Activated CD4-positive, alpha-beta T cell treated with anti-CD3 and anti-CD28 coated beads, Interleukin-2, amount 50 U/mL, for 4 hours (primary cell): Measurements from ENCODE around the gene DNAJC6.
"Not testable (repeated sequence)": the region's sequence is repeated elsewhere in the genome, so short reads cannot be mapped to it uniquely, and the experiment has no call there.

Experiments
- DNase-seq, 2 experiments: peaks; one replicate each; pipeline ENCODE4 v3.0.0-alpha.2; 2020

DNAJC6 gene

DNA sequence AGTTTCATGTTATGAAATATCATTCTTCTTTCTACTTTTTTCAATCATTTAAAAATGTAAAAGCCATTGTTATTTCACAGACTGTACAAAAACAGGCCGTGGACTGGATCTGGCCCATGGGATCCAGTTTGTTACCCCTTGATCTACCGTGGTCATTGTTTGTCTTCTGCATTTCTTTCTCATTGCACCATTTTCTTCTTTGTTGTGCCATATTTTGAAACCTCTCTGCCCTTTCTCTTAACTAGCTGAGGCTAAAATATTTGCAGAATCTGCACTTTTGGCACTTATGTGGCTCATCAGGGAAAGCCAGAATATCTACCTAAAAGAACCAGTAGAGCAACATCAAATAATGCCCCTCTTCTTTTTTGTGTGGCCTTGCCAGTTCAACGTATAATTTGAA, 50.5 kb downstream of the DNAJC6 start:
- no peak for DNase-seq

DNA sequence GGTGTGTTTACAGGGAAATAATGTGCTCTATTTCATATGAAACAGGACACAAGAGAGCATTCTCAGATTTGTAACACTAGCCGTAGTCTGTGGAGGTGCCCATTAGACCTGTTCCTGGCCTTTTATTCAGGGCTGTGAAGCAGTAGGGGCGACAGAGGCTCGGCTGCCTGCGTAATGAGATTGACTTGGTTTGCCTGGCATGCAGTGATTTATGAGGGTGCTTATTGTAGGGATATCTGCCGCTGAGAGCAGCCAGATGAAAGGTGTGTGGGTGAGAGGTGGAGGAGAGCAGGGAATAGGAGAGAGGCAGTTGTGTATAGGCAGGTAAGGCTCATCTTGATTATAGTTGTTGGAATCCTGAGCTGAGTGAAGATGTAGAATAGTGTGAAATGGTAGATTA, 51.3 kb downstream of the DNAJC6 start:
- DNase-seq: no peak

DNA sequence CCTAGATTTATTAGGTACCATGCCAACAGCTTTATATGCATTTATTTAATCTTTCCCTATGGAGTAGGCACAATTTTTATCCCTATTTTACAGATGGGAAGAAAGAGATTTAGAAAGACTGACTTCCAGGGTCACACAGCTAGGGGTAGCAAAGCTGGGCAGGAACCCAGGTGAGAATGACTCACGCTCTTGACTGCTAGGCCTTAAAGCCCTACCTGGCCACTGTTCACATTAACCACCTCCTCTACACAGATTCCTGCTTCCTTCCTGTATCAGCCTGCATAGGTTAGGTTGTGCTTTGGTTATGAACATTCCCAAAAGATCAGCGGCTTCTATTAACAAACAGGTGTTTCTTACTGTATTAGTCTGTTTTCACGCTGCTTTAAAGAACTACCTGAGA, 53.2 kb downstream of the DNAJC6 start:
- DNase-seq: no peak

DNA sequence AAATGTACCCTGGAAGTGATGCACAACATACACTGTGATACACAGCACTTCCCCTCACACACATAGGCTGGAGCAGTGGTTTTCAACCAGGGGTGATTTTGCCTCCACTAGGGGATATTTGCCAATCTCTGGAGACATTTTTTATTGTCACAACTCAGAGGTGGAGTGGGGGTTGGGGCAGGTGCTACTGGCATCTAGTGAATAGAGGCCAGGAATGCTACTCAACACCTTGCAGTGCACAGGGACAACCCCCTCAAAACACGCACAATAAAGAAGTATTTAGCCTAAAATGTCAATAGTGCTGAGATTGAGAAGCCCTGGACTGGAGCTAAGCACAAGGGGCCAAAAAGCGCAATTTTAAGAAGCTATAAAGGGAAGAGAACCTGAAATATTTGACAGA, 54.1 kb downstream of the DNAJC6 start:
- DNase-seq: no peak

DNA sequence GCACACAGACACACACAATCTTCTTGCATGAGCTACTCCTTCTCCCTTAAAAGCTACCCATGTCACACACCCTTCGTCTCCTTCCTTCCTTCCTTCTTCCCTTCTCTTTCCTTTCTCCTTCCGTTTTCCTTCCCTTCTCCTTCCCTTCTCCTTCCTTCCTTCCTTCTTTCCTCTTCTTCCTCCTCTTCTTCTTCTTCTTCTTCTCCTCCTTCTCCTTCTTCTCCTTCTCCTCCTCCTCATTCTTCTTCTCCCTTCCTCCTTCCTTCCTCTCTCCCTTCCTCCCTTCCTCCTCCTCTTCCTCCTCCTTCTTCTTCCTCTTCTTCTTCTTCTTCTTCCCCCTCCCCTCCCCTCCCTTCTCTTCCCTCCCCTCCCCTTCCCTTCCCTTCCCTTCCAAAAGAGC, 59.1 kb downstream of the DNAJC6 start:
- no peak for DNase-seq

GRCh38 chr1:65371544-65371943, 62.2 kb downstream of the DNAJC6 start:
- DNase-seq: no peak

DNA sequence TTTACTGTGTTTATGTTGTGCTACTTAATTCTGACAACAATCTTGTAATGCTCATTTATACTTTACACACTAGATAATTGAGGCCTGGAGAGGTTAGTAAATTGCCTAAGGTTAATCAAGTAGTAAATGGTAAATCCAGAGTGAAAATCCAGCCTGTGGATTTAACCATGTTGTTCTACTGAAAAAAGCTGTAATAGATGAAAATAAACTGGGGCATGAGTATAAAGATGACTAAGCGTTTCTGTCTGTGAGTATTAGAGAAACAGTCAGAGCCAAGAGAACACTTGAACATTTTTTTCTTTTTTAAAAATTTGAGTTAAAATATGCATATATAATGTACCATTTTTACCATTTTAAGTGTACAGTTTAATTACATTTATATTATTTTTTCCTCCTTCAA, 63.2 kb downstream of the DNAJC6 start:
- no peak for DNase-seq

DNA sequence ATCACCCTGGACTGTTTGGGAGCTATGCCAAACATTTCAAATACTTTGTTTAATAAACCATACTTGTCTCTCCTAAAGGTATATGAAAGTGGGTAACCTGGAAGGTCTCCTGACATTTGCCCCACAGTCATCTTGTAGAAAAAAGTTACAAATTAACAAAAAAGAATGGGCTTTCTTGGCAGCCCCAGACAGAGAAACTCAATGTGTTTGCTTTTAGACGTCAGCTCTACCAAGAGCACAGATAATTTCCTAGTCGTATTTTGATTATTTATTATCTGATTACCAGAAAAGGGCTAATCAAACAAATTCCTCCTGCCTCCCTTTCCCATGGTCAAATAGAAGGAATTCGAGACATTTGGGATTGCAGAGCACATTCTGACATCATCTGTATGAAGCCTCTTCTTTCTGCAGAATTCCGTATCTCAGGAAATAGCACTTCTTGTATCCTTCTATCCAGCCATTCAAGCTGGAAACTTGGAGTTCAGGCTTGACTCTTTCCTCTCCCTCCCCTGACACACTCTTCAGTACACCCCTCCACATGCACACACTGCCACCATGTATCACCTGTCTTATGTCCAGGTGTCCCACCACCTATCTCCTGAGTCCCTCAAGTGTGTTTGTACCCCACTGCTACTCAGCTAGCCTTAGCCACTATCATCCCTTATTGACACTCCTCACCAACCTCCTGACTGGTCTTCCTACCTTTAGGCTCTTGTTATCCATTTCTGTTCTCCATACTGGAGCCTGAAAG, 68.3 kb downstream of the DNAJC6 start:
- DNase-seq: no peak

DNA sequence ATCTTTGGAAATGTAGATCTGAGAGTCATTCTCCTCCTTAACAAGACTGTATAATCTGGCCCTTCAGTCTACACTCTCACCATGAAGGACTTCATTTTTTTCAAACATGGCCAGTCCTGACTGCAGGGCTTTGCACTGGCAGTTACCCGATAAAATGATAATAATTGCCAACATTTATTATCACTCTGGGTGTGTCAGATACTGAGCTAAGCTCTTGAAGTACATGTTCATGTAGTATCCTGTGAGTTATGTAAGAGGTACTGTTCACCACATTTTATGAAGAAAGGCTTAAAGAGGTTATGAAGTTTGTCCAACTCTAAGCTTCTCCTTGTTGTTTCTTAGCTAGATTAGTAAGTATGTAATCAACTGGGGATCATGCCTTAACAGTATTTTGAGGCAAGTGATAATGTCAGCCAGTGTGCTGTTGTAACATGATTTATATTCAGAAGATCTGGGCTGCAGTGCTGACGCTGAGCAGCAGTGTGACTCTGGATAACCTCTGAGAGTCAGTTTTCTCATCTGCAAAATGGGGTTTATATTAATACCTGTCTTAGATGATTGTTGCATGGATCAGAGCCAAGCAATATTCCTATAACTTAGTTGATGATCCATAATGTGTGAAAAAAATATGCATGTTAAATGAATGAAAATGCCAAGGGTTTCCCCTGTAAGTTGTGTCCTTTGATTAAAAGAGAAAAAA, 69.1 kb downstream of the DNAJC6 start:
- no peak for DNase-seq

GRCh38 chr1:65384426-65384825, 75.1 kb downstream of the DNAJC6 start:
- not testable (repeated sequence) for DNase-seq

DNA sequence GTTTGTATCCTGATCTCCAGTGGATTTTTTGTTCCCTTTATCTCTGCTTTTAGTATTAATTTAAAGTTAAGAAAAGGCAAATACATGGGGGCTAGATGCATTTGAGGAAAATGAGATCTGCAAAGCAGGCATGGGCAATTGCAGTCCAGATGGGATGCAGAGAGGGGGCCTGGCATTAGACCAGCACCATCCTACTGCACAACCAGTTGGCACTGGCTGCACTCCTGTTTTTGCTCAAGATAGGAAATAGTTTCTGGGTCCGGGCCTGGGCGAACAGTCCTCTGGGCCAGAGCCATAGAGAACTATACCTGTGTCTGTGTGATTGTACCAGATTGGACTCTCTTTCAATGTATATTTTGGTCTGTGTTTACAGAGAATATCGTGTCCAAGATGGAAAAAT, 77.1 kb downstream of the DNAJC6 start:
- DNase-seq: no peak

GRCh38 chr1:65387821-65388220, 78.5 kb downstream of the DNAJC6 start:
- DNase-seq: no peak

- no peak for DNase-seq
Measured at GRCh38 chr1:65388908-65389695, 79.8 kb downstream of the DNAJC6 start.

GRCh38 chr1:65392497-65392896, 83.2 kb downstream of the DNAJC6 start:
- DNase-seq: no peak

DNA sequence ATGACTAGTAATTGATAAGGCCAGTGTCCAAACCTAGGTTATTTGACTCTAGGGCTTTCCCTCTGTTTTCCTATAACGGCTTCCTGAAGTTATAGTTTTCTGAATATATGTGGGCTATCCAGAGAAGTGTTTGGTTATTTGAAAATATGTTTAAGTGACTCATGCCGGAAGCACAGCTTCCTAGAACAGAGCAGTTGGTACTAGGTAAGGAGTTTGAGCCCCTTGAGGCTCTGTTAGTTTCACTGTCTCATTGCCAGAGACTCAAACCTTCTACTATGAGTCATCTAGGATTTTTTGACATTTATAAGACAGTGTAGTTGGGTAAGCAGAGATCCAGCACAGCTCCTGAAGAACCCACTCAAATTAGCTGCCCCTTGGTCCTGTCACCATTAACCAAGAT, 84.0 kb downstream of the DNAJC6 start:
- peak in 1 of 2 experiments; percentile 2 for DNase-seq

GRCh38 chr1:65393928-65394327, 84.6 kb downstream of the DNAJC6 start:
- no peak for DNase-seq

DNA sequence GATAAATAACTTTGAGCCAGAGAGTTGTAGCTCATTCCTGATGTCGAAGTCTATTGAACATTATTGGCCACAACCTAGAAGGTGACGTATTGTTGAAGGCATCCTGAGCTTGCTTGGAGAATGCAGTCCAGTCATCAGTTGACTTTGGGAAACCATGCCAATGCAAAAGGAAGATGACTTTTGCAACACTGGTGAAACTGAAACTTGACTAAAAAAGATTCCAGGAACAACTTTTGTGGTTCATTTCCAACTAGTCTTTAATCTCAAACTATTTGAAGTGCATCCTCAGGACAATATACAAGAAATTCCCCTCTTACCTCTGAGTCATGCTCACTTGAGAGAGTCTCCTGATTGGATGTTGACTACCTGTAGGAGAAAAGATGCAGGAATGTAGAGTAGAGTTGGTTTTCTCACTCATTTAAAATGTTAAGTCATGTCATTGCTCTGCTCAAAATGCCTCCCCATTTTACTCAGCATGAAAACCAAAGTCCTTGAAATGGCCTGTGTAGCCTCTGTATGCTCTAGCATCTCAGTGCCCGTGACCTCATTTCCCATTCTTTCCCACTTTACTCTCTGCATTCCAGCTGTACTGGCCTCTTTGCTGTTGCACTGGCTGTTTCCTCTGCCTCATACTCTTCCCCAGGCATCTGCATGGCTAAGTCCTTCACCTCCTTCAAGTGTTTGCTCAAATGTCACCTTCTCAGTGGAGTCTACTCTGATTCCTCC, 86.7 kb downstream of the DNAJC6 start:
- no peak for DNase-seq

GRCh38 chr1:65398083-65398482, 88.7 kb downstream of the DNAJC6 start:
- no peak for DNase-seq

- DNase-seq: no peak
Measured at GRCh38 chr1:65399003-65399402, 89.7 kb downstream of the DNAJC6 start.

DNA sequence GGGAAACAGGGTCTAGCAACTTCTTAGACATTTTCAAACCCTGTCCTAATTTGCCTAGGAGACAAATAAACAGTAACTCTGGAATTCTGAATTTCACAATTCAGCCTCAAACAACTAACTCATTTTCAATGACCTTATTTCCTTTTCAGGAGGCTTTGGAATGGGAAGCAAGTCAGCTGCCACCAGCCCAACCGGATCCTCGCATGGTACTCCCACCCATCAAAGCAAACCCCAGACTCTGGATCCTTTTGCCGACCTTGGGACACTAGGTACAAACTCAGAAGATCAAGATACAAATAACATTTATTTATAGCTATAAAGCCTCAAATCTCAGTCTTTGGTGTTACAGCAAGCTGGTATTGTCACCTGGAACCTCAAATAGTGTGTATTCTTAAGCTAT, 92.3 kb downstream of the DNAJC6 start:
- no peak for DNase-seq

DNA sequence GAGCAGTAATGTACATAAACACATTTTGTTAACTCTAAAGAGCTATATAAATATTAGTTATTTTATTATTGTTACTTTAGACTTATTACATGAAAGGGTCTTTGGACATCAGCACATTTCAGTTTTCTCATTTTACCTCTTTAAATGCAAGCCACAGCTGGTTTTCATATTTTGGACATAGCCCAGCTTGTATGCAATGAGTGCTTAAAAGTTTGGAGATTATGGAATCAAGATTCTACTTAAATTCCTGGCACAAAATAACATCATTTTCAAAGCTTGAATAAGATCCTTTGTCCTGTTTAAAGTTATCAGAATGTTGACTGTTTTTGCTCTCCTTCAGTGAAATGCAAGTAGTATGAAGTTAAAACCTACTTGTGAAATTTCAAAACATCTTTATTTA, 95.6 kb downstream of the DNAJC6 start:
- DNase-seq: no peak

GRCh38 chr1:65407877-65408276, 98.5 kb downstream of the DNAJC6 start:
- no peak for DNase-seq

DNA sequence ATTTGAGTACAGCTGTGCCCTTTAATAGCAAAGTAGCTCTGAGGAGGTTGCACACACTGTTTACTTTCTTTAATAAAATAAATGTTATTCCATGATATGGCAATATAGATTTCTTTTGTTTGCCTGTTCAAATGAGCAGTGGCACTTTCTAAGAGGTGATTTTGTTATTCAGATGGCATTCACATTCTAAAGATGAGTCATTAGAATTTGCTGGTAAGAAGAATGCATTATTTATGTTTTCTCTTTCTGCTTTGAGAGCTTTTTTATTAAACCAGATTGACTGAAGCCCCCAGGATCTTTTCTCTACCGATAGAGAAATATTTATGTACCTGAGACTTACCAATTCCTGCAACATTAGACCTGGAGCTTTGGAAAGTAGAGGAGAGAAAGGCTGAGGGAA, 100.0 kb downstream of the DNAJC6 start:
- DNase-seq: no peak
